ENCODE data around the gene ATIC. TPM values are rescaled to one million over a fixed set of nuclear protein-coding genes. Genes with fewer than 3 reads are reported as not detected.

The ATIC gene
- total RNA-seq, 2 experiments from 2014 or later = 60.8 to 224 TPM

DNA sequence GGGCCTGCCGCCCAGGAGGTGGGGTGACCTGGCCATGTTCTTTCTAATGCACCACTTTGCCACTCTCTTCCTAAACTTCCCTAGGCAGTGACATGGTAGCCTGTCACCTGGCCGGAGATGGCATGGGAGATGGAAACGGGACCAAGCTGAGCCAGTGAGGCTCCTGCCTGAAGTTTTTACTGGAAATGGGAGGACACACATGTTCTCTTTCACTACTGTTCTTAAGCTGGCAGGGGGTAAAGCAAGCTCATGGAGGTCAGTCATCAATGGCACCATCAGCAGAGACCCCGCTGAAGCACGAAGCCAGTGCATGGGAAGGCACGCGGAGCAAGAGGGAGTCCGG, 50.7 kb downstream of the ATIC start:
- BruUV-seq (replicated peaks) = no TSS peak

DNA sequence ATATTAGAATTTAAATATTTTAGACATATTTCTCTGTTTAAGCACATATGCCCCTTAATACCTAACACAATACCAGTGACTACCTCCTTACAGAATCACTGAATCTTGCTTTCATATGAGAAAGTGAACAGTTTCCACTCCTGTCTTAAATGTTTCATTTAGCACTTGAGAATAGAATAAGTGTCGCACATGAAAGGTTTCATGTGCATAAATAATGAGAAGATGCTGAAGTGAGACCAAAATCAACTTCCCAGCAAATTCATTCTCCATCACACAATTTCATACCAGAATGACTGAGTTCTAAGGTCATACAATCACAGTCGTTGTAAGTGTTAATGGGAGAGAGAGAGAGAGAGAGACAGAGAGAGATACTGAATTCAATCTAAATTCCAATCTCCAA, 51.2 kb downstream of the ATIC start:
- Histone ChIP-seq H3K4me3 (ENCODE audit: low read depth, low read length, poor library complexity, severe bottlenecking) (no peak overlapping the region), H3K36me3 (ENCODE audit: insufficient read depth, low read length) (peaks cover 80% of the 10 kb centered on the region), H3K9me2 (ENCODE audit: insufficient read depth, low read length) (no peaks in the 10 kb centered on the region), H3K9me3 (ENCODE audit: low read length) (no peaks in the 10 kb centered on the region), H3K4me2 (ENCODE audit: low read length) (no peak overlapping the region), H3K27ac (ENCODE audit: low read depth, low read length, poor library complexity, severe bottlenecking) (no peak overlapping the region), H3K79me2 (ENCODE audit: insufficient read depth, low read depth, low read length) (no peaks in the 10 kb centered on the region), H4K20me1 (ENCODE audit: insufficient read depth, low read length) (no peaks in the 10 kb centered on the region), H2AFZ (ENCODE audit: low read length) (no peak overlapping the region), H3K4me1 (ENCODE audit: insufficient read depth, low read length, poor library complexity, severe bottlenecking) (no peaks in the 10 kb centered on the region)
- POLR2A ChIA-PET = no interaction called here
- BruUV-seq (replicated peaks) = no TSS peak
- DNase-seq (ENCODE audit: low spot score) = no peak
- no peak for TF ChIP-seq EZH2phosphoT487 (IDR thresholded peaks at IDR 0.05; ENCODE audit: borderline replicate concordance, low read depth, low read length)
- TF ChIP-seq CTCF (conservative IDR thresholded peaks at IDR 0.05; ENCODE audit: low read length) = no peak
- intact Hi-C loops (cut with micrococcal nuclease; ENCODE audit: unreplicated experiment) = no loop called here
- CTCF ChIA-PET (ENCODE audit: unreplicated experiment) = no interaction called here

More for the DNA sequence above, 50.7 kb downstream of the ATIC start:
- Histone ChIP-seq H3K4me2 (ENCODE audit: low read length) (no peak overlapping the region), H3K9me2 (ENCODE audit: insufficient read depth, low read length) (no peaks in the 10 kb centered on the region), H3K9me3 (ENCODE audit: low read length) (no peaks in the 10 kb centered on the region), H3K79me2 (ENCODE audit: insufficient read depth, low read depth, low read length) (no peaks in the 10 kb centered on the region), H4K20me1 (ENCODE audit: insufficient read depth, low read length) (no peaks in the 10 kb centered on the region), H3K36me3 (ENCODE audit: insufficient read depth, low read length) (peaks cover 78% of the 10 kb centered on the region), H3K4me3 (ENCODE audit: low read depth, low read length, poor library complexity, severe bottlenecking) (no peak overlapping the region), H3K4me1 (ENCODE audit: insufficient read depth, low read length, poor library complexity, severe bottlenecking) (no peaks in the 10 kb centered on the region), H3K27ac (ENCODE audit: low read depth, low read length, poor library complexity, severe bottlenecking) (no peak overlapping the region), H2AFZ (ENCODE audit: low read length) (no peak overlapping the region)
- intact Hi-C loops (cut with micrococcal nuclease; ENCODE audit: unreplicated experiment) = no loop called here
- TF ChIP-seq EZH2phosphoT487 (IDR thresholded peaks at IDR 0.05; ENCODE audit: borderline replicate concordance, low read depth, low read length) (no peak), CTCF (conservative IDR thresholded peaks at IDR 0.05; ENCODE audit: low read length) (no peak)
- no peak for DNase-seq (ENCODE audit: low spot score)
- CTCF ChIA-PET (ENCODE audit: unreplicated experiment) = no interaction called here
- POLR2A ChIA-PET = interaction anchor here (0.5 kb wide), 1 partner anchor 17 kb away, joined by 5 read pairs; no protein-coding TSS in a partner anchor

DNA sequence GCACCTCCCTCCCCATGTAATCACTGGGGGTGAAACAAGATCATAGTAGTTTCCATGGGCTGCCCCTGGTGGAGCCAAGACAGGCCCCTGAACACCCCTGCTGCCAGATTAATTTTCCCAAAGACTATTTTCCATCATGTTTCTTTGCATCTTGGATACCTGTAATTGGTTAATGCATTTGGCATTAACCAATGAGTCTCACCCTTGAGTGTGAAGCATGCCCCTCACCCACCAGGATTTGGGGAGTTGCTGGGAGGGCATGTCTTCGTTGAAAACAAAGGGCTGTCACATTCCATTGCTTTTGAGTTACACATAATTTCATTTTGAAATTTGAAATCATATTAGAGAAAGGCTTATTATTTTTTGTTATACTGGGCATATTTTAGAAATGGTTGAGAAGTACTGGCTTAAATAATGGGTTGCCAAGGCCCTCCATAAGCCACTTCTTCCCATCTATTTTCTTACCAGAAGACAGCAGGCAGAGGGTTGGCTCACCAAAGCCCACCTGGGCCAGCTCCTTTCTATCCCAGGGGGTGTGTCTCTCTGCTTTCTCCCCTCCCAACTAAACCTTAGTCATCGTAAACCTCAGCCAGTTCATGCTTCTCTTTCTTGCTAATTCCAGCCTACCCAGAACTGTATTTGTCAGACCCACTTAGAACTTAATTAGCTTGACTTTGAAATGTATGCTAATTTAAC, 51.8 kb downstream of the ATIC start:
- H3K9me2 ChIP-seq (ENCODE audit: insufficient read depth, low read length) = no peaks in the 10 kb centered on the region
- POLR2A ChIA-PET = interaction anchor here (0.6 kb wide), 1 partner anchor 97 kb away, joined by 5 read pairs; no protein-coding TSS in a partner anchor
- H3K27ac ChIP-seq (ENCODE audit: low read depth, low read length, poor library complexity, severe bottlenecking) = no peak overlapping the region
- CTCF ChIA-PET (ENCODE audit: unreplicated experiment) = interaction anchor here (0.6 kb wide), 1 partner anchor 1889 kb away, joined by 3 read pairs; no protein-coding TSS in a partner anchor
- no peak overlapping the region for H3K4me2 ChIP-seq (ENCODE audit: low read length)
- no peak for DNase-seq (ENCODE audit: low spot score)
- BruUV-seq (replicated peaks) = no TSS peak
- H3K9me3 ChIP-seq (ENCODE audit: low read length) = no peaks in the 10 kb centered on the region
- no peaks in the 10 kb centered on the region for H4K20me1 ChIP-seq (ENCODE audit: insufficient read depth, low read length)
- H3K79me2 ChIP-seq (ENCODE audit: insufficient read depth, low read depth, low read length) = no peaks in the 10 kb centered on the region
- H3K36me3 ChIP-seq (ENCODE audit: insufficient read depth, low read length) = peaks cover 83% of the 10 kb centered on the region
- TF ChIP-seq EZH2phosphoT487 (IDR thresholded peaks at IDR 0.05; ENCODE audit: borderline replicate concordance, low read depth, low read length) (no peak), CTCF (conservative IDR thresholded peaks at IDR 0.05; ENCODE audit: low read length) (no peak)
- no peak overlapping the region for H2AFZ ChIP-seq (ENCODE audit: low read length)
- H3K4me1 ChIP-seq (ENCODE audit: insufficient read depth, low read length, poor library complexity, severe bottlenecking) = no peaks in the 10 kb centered on the region
- intact Hi-C loops (cut with micrococcal nuclease; ENCODE audit: unreplicated experiment) = no loop called here
- H3K4me3 ChIP-seq (ENCODE audit: low read depth, low read length, poor library complexity, severe bottlenecking) = no peak overlapping the region
